ENCODE results near the gene MOGAT2. TPM values are rescaled to one million over a fixed set of nuclear protein-coding genes. Genes with fewer than 3 reads are reported as not detected.

Gene MOGAT2
- total and polyA plus RNA-seq, 2 experiments from 2014 or later = 0.45 TPM; not detected in 1

DNA sequence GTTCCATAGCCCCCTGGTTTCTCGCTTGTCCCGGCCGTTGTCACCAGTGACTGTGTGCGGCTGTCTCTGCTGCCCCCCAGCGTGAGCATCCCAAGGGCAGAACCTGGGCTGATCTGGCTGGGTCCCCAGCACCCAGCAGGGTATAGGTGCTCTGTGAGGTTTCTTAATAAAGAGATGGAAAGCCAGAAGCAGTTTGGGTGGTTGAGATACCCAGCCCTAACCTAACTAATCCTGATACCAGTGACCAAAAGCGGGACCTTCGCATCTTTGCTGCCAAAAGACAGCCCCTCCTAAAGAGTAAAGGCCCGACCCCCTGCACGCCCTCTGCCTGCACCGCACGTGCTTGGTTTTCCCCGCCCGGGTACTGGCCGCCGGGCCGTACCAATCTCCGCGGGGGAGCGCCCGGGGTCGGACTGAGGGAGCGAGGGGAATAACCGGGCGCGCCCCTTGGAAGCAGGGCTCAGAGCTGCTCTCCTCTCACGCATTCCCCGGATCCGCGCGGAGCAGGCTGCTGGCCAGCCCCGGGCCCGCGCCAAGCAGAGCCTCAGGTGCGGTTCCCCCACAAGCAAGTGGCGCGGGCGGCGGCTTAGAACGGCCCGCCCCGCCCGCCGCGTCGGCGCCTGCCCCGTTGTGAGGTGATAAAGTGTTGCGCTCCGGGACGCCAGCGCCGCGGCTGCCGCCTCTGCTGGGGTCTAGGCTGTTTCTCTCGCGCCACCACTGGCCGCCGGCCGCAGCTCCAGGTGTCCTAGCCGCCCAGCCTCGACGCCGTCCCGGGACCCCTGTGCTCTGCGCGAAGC is 50.7 kb downstream of the MOGAT2 start, which contains the start of gene DGAT2:
Gene DGAT2, plus strand, starts transcription at position 667 of the 797 bp plus-strand sequence. CDS start 214 bp downstream, outside the sequence.
- H3K4me1 ChIP-seq (ENCODE audit: low read depth) = peaks cover 15% of the 10 kb centered on the region
- peak within 1 kb of the TSS; percentile 35 for H3K4me3 ChIP-seq
- no peaks in the 10 kb centered on the region for H3K27me3 ChIP-seq
- DNase-seq (ENCODE audit: low read depth in 1 of 2, low spot score in 1 of 2) = peak; percentile 83 to 95
- TF ChIP-seq, protein P1, sequence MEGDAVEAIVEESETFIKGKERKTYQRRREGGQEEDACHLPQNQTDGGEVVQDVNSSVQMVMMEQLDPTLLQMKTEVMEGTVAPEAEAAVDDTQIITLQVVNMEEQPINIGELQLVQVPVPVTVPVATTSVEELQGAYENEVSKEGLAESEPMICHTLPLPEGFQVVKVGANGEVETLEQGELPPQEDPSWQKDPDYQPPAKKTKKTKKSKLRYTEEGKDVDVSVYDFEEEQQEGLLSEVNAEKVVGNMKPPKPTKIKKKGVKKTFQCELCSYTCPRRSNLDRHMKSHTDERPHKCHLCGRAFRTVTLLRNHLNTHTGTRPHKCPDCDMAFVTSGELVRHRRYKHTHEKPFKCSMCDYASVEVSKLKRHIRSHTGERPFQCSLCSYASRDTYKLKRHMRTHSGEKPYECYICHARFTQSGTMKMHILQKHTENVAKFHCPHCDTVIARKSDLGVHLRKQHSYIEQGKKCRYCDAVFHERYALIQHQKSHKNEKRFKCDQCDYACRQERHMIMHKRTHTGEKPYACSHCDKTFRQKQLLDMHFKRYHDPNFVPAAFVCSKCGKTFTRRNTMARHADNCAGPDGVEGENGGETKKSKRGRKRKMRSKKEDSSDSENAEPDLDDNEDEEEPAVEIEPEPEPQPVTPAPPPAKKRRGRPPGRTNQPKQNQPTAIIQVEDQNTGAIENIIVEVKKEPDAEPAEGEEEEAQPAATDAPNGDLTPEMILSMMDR (IDR thresholded peaks at IDR 0.05; ENCODE audit: low read depth, low read length) = peak; percentile 12
- no peaks in the 10 kb centered on the region for H3K36me3 ChIP-seq
- H3K9me3 ChIP-seq (ENCODE audit: low read depth) = no peaks in the 10 kb centered on the region
- peak within 1 kb of the TSS; percentile 97 for H3K27ac ChIP-seq

DNA sequence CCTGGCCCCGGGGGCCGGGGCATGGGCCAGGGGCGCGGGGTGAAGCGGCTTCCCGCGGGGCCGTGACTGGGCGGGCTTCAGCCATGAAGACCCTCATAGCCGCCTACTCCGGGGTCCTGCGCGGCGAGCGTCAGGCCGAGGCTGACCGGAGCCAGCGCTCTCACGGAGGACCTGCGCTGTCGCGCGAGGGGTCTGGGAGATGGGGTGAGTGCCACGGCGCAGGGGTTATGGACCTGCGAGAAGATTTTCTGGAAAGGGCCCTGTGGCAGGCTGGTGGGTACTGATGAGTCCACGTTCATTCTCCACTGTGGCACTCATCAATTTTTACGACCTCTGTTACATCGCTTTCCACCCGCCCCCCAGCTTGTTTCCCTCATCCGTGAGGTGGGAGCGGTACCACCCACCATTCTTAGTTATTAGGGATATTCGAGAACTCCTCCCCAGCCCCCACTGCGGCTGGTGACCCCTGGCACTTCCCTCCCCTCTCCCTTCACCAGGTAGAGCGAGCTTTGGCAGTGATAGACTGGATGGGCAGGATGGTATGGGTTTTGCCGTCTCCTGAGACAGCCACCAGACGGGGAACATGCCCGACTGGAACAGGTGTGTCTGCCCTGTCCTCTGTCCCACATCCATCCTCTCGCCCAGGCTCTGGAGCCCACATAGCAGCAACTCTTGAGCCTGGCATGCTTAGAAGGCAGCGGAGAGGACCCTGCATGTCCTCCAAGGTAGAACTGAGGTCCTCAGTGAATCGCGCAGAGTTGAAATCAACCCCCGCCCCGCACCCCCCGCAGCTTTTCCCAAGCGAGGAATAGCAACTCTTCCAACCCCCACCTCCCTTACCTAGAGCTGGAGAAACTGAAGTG is 51.5 kb downstream of the MOGAT2 start:
- Histone ChIP-seq H3K9me3 (ENCODE audit: low read depth) (no peaks in the 10 kb centered on the region), H3K27ac (peak overlapping the region; percentile 97), H3K4me3 (peak overlapping the region; percentile 35), H3K27me3 (no peaks in the 10 kb centered on the region), H3K4me1 (ENCODE audit: low read depth) (peaks cover 15% of the 10 kb centered on the region), H3K36me3 (no peaks in the 10 kb centered on the region)
- no peak for DNase-seq (ENCODE audit: low read depth in 1 of 2, low spot score in 1 of 2)
- TF ChIP-seq, protein P1 (IDR thresholded peaks at IDR 0.05; ENCODE audit: low read depth, low read length) = no peak

DNA sequence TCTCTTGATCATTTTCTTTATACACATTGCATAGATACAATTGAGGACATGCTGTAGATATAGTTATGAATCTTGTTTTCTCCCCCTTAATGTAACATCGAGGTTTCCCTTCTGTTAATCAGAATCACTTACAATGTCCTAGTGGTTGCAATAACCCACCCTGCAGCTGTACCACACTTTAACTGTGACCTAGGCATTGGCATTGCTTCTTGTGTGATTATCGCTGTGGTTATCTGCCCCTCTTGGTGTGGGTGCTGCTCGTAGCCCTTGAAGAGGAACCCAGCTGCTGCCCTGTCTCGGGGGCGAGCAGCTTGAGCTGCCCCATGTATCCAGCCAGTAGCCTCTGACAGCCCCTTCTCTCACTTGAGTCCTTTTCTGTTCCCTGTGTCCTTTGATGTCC is 52.5 kb downstream of the MOGAT2 start:
- Histone ChIP-seq H3K4me1 (ENCODE audit: low read depth) (peaks cover 15% of the 10 kb centered on the region), H3K9me3 (ENCODE audit: low read depth) (no peaks in the 10 kb centered on the region), H3K27ac (no peak overlapping the region), H3K27me3 (no peaks in the 10 kb centered on the region), H3K4me3 (no peak overlapping the region), H3K36me3 (no peaks in the 10 kb centered on the region)
- DNase-seq (ENCODE audit: low read depth in 1 of 2, low spot score in 1 of 2) = no peak
- TF ChIP-seq, protein P1 (IDR thresholded peaks at IDR 0.05; ENCODE audit: low read depth, low read length) = no peak

DNA sequence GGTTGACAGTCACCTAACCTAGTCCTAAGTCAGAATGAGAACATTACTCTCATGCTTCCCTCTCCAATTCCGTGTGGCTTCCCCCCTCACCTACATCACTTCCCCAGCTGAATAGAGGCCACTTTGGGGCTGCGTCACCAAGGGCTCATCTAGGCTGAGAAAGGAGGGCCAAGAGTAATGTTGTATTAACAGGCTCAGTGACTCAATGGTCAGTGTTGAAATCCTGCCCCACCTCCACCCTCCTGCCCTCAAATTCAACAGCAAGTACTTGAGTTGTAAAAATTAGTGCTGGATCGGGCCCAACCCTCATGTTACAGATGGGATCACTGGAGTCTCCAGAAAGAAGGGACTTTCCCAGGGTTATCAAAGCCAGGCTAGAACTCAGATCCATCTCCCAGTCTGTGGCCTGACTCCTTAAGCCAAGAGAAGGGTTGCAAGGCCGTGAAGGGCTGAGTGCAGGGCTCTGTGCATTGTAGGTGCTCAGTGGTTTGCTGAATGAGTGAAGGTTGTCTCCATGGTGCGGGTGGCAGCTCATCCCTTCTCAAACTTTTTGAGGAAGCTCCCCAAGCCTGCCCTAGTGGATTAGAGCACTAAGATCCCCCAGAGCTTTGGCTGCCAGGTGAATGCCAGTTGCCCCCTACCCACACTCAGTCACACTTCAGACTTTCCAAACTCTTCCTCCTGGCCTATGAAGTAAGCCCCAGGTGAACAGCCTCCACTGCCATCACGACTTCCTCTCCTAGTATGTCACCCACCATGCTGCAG is 54.2 kb downstream of the MOGAT2 start:
- no peaks in the 10 kb centered on the region for H3K27me3 ChIP-seq
- DNase-seq (ENCODE audit: low read depth in 1 of 2, low spot score in 1 of 2) = peak in 1 of 2 donors; percentile 91
- H3K4me1 ChIP-seq (ENCODE audit: low read depth) = peaks cover 15% of the 10 kb centered on the region
- no peak overlapping the region for H3K27ac ChIP-seq
- TF ChIP-seq, protein P1 (IDR thresholded peaks at IDR 0.05; ENCODE audit: low read depth, low read length) = no peak
- H3K9me3 ChIP-seq (ENCODE audit: low read depth) = no peaks in the 10 kb centered on the region
- no peaks in the 10 kb centered on the region for H3K36me3 ChIP-seq
- no peak overlapping the region for H3K4me3 ChIP-seq

Measured in cardiac muscle cell (in vitro differentiated cells and primary cell).